ENCODE measurements around the gene CFAP54.

Gene CFAP54

GRCh38 chr12:96658075-96658474 is 168.7 kb downstream of the CFAP54 start:
- no peak for ATAC-seq
- no peak for TF ChIP-seq TCF4 (CRISPR knock-in tag; IDR thresholded peaks at IDR 0.05; ENCODE audit: borderline replicate concordance)
- TF ChIP-seq, protein P1, sequence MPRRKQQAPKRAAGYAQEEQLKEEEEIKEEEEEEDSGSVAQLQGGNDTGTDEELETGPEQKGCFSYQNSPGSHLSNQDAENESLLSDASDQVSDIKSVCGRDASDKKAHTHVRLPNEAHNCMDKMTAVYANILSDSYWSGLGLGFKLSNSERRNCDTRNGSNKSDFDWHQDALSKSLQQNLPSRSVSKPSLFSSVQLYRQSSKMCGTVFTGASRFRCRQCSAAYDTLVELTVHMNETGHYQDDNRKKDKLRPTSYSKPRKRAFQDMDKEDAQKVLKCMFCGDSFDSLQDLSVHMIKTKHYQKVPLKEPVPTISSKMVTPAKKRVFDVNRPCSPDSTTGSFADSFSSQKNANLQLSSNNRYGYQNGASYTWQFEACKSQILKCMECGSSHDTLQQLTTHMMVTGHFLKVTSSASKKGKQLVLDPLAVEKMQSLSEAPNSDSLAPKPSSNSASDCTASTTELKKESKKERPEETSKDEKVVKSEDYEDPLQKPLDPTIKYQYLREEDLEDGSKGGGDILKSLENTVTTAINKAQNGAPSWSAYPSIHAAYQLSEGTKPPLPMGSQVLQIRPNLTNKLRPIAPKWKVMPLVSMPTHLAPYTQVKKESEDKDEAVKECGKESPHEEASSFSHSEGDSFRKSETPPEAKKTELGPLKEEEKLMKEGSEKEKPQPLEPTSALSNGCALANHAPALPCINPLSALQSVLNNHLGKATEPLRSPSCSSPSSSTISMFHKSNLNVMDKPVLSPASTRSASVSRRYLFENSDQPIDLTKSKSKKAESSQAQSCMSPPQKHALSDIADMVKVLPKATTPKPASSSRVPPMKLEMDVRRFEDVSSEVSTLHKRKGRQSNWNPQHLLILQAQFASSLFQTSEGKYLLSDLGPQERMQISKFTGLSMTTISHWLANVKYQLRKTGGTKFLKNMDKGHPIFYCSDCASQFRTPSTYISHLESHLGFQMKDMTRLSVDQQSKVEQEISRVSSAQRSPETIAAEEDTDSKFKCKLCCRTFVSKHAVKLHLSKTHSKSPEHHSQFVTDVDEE (CRISPR knock-in tag; IDR thresholded peaks at IDR 0.05), result no peak
- no peak for TF ChIP-seq ISL1 (CRISPR knock-in tag; IDR thresholded peaks at IDR 0.05)
- TF ChIP-seq PATZ1 (CRISPR knock-in tag; IDR thresholded peaks at IDR 0.05; ENCODE audit: borderline replicate concordance), result no peak
- TF ChIP-seq ARNTL (CRISPR knock-in tag; IDR thresholded peaks at IDR 0.05; ENCODE audit: borderline replicate concordance, low read depth), result no peak
- TF ChIP-seq RARB (CRISPR knock-in tag; IDR thresholded peaks at IDR 0.05), result no peak
- TF ChIP-seq ZNF8 (CRISPR knock-in tag; IDR thresholded peaks at IDR 0.05), result no peak
- no peak for TF ChIP-seq BACH2 (CRISPR knock-in tag; IDR thresholded peaks at IDR 0.05; ENCODE audit: borderline replicate concordance)
- TF ChIP-seq CSDC2 (CRISPR knock-in tag; IDR thresholded peaks at IDR 0.05), result no peak
- no peak for TF ChIP-seq GLIS3 (CRISPR knock-in tag; IDR thresholded peaks at IDR 0.05)
- no peak for TF ChIP-seq ZNF70 (CRISPR knock-in tag; IDR thresholded peaks at IDR 0.05)
- no peak for TF ChIP-seq ZNF565 (CRISPR knock-in tag; conservative IDR thresholded peaks at IDR 0.05; ENCODE audit: low read depth)
- no peak for TF ChIP-seq ZFP30 (CRISPR knock-in tag; IDR thresholded peaks at IDR 0.05)
- TF ChIP-seq CSRNP3 (CRISPR knock-in tag; IDR thresholded peaks at IDR 0.05), result no peak
- no peak for TF ChIP-seq OSR1 (CRISPR knock-in tag; IDR thresholded peaks at IDR 0.05)
- TF ChIP-seq ZFP3 (CRISPR knock-in tag; IDR thresholded peaks at IDR 0.05), result no peak

GRCh38 chr12:96669786-96670185 is 180.4 kb downstream of the CFAP54 start:
- no peak for ATAC-seq
- TF ChIP-seq ZNF70 (CRISPR knock-in tag; IDR thresholded peaks at IDR 0.05) (no peak), PATZ1 (CRISPR knock-in tag; IDR thresholded peaks at IDR 0.05; ENCODE audit: borderline replicate concordance) (no peak), GLIS3 (CRISPR knock-in tag; IDR thresholded peaks at IDR 0.05) (no peak), ZC3H10 (CRISPR knock-in tag; IDR thresholded peaks at IDR 0.05) (no peak), ZFP3 (CRISPR knock-in tag; IDR thresholded peaks at IDR 0.05) (no peak), CSRNP3 (CRISPR knock-in tag; IDR thresholded peaks at IDR 0.05) (no peak)

DNA sequence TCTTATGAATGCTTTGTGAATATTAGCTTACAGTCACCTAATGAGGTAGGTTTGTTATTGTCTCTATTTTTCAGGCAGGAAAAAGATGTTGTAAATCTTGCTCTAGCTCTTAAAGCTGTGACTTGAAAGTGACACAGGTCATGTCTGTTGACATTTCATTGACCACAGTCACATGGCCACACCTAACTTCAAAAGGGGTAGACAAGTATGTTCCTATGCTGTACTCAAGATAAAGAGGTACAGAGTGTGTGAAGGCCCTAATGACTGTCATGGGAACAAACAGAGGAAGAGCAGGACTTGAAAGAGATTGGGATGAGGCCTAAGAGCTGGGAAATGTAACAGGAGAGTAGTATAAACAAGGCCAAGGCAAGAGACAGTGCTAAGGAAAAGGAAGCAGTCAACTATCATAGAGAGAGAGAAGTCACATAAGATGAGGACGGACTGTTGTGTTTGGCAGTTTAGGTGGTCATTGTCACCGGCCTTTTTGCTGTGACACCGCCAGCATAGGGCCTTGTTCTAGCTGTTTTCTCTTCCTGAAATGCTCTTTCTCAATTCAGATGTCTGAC is 181.0 kb downstream of the CFAP54 start:
- ATAC-seq, result no peak
- TF ChIP-seq ARNTL (CRISPR knock-in tag; IDR thresholded peaks at IDR 0.05; ENCODE audit: borderline replicate concordance, low read depth) (no peak), CREB5 (CRISPR knock-in tag; IDR thresholded peaks at IDR 0.05; ENCODE audit: low read depth) (no peak), ZNF8 (CRISPR knock-in tag; IDR thresholded peaks at IDR 0.05) (no peak), BACH2 (CRISPR knock-in tag; IDR thresholded peaks at IDR 0.05; ENCODE audit: borderline replicate concordance) (no peak), ISL1 (CRISPR knock-in tag; IDR thresholded peaks at IDR 0.05) (no peak), ZNF565 (CRISPR knock-in tag; conservative IDR thresholded peaks at IDR 0.05; ENCODE audit: low read depth) (no peak), PPARA (CRISPR knock-in tag; IDR thresholded peaks at IDR 0.05; ENCODE audit: borderline replicate concordance) (no peak), ZC3H10 (CRISPR knock-in tag; IDR thresholded peaks at IDR 0.05) (no peak), ZFP30 (CRISPR knock-in tag; IDR thresholded peaks at IDR 0.05) (no peak)
- TF ChIP-seq, protein P2, sequence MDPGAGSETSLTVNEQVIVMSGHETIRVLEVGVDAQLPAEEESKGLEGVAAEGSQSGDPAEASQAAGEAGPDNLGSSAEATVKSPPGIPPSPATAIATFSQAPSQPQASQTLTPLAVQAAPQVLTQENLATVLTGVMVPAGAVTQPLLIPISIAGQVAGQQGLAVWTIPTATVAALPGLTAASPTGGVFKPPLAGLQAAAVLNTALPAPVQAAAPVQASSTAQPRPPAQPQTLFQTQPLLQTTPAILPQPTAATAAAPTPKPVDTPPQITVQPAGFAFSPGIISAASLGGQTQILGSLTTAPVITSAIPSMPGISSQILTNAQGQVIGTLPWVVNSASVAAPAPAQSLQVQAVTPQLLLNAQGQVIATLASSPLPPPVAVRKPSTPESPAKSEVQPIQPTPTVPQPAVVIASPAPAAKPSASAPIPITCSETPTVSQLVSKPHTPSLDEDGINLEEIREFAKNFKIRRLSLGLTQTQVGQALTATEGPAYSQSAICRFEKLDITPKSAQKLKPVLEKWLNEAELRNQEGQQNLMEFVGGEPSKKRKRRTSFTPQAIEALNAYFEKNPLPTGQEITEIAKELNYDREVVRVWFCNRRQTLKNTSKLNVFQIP (CRISPR knock-in tag; IDR thresholded peaks at IDR 0.05; ENCODE audit: borderline replicate concordance, low read depth), result no peak
- TF ChIP-seq, protein P1 (CRISPR knock-in tag; IDR thresholded peaks at IDR 0.05), result no peak

Measured in SK-N-SH treated with all-trans-retinoic acid at 6 μM for 48 hours (cell line).